GM18873 (cell line): Measurements from ENCODE around the gene UBL4B.

ENCODE experiments used
- ATAC-seq: cut with Tn5 transposase; IDR thresholded peaks from one replicate; pipeline ENCODE4 v1.9.1; 2021; ENCODE audit warnings: mild to moderate bottlenecking, moderate library complexity, moderate number of reproducible peaks; ENCODE audit not compliant: unreplicated experiment, low FRiP score

Gene UBL4B

GRCh38 chr1:110112656-110113055, 413 bp downstream of the UBL4B start:
- ATAC-seq: no peak

GRCh38 chr1:110113551-110113950, 1.3 kb downstream of the UBL4B start:
- ATAC-seq: no peak

- no peak for ATAC-seq
Measured at GRCh38 chr1:110114173-110114572, 1.9 kb downstream of the UBL4B start.

- ATAC-seq: no peak
Measured at GRCh38 chr1:110114784-110115183, 2.5 kb downstream of the UBL4B start.

GRCh38 chr1:110118636-110119396, 6.6 kb downstream of the UBL4B start:
- ATAC-seq: no peak

GRCh38 chr1:110119843-110120242, 7.6 kb downstream of the UBL4B start:
- no peak for ATAC-seq

- ATAC-seq: no peak
Measured at GRCh38 chr1:110120960-110121561, 8.8 kb downstream of the UBL4B start.

GRCh38 chr1:110123224-110123623, 11.0 kb downstream of the UBL4B start:
- ATAC-seq: no peak

GRCh38 chr1:110125810-110126209, 13.6 kb downstream of the UBL4B start:
- no peak for ATAC-seq

GRCh38 chr1:110130113-110130591, 17.9 kb downstream of the UBL4B start:
- no peak for ATAC-seq

- ATAC-seq: no peak
Measured at GRCh38 chr1:110130989-110131388, 18.7 kb downstream of the UBL4B start.

- ATAC-seq: no peak
Measured at GRCh38 chr1:110132682-110133081, 20.4 kb downstream of the UBL4B start.

- no peak for ATAC-seq
Measured at GRCh38 chr1:110133436-110133835, 21.2 kb downstream of the UBL4B start.

GRCh38 chr1:110134050-110134595, 21.9 kb downstream of the UBL4B start:
- ATAC-seq: no peak

GRCh38 chr1:110135246-110135645, 23.0 kb downstream of the UBL4B start:
- ATAC-seq: no peak

GRCh38 chr1:110135666-110136065, 23.4 kb downstream of the UBL4B start:
- no peak for ATAC-seq

GRCh38 chr1:110136911-110137310, 24.7 kb downstream of the UBL4B start:
- ATAC-seq: no peak

- no peak for ATAC-seq
Measured at GRCh38 chr1:110138956-110139355, 26.7 kb downstream of the UBL4B start.

GRCh38 chr1:110144366-110144765, 32.1 kb downstream of the UBL4B start:
- no peak for ATAC-seq

- ATAC-seq: no peak
Measured at GRCh38 chr1:110148961-110149360, 36.7 kb downstream of the UBL4B start.

- ATAC-seq: no peak
Measured at GRCh38 chr1:110150330-110151174, 38.3 kb downstream of the UBL4B start, which contains the start of gene SLC6A17. SLC6A17 (plus strand) TSS chr1:110150494; CDS start chr1:110166930, 16,436 bp downstream.
